GM12892 (cell line): ENCODE measurements around the gene DND1.

Experiments
- POLR2A ChIP-seq: IDR thresholded peaks from 2 replicates; pipeline ENCODE4 v1.6.1; 2011; ENCODE audit warnings: low read depth, low read length, control low read depth
- POLR2AphosphoS5 ChIP-seq: IDR thresholded peaks from 2 replicates; pipeline ENCODE4 v1.6.1; 2011; ENCODE audit warnings: low read depth, low read length, control low read depth
- TAF1 ChIP-seq: IDR thresholded peaks from 2 replicates; pipeline ENCODE4 v1.6.1; 2011; ENCODE audit warnings: low read depth, mild to moderate bottlenecking, control low read depth, low read length, borderline replicate concordance

DNA sequence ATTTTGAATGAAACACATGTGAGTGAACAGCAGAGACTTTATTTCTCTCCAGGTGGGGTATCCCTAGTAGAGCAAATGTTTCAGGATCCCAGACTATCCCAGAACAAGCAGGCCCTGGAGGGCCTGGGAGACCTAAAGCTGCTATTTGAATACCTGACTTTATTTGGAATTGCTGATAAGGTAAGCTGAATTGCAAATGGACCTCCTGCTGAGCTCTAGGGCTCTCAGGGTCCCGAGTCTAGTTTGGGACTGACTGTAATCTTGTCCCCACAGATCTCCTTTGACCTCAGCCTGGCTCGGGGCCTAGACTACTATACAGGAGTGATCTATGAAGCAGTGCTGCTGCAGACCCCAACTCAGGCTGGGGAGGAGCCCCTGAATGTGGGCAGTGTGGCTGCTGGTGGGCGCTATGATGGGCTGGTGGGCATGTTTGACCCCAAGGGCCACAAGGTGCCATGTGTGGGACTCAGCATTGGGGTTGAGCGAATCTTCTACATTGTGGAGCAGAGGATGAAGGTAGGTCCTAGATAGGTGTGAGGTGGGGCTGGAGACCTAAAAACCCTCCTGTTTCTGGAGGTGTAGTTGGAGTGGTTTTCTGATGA lies 23.6 kb upstream of the DND1 start:
- TF ChIP-seq TAF1 (no peak), POLR2A (no peak), POLR2AphosphoS5 (no peak)
